Activated CD8-positive, alpha-beta memory T cell treated with anti-CD3 and anti-CD28 coated beads, Interleukin-2, amount 50 U/mL, for 24 hours (primary cell): Measurements from ENCODE around the gene SYK.
"Not testable (repeated sequence)": the region's sequence is repeated elsewhere in the genome, so short reads cannot be mapped to it uniquely, and the experiment has no call there.

Experiments used
- DNase-seq: peaks from one replicate; pipeline ENCODE4 v3.0.0-alpha.2; 2020; ENCODE audit errors: extremely low read depth

Gene SYK

GRCh38 chr9:90880066-90880465 lies 78.4 kb downstream of the SYK start:
- no peak for DNase-seq

- no peak for DNase-seq
These were observed 79.0 kb downstream of the SYK start for GRCh38 chr9:90880669-90881068.

GRCh38 chr9:90881648-90882047 lies 80.0 kb downstream of the SYK start:
- DNase-seq: no peak

DNA sequence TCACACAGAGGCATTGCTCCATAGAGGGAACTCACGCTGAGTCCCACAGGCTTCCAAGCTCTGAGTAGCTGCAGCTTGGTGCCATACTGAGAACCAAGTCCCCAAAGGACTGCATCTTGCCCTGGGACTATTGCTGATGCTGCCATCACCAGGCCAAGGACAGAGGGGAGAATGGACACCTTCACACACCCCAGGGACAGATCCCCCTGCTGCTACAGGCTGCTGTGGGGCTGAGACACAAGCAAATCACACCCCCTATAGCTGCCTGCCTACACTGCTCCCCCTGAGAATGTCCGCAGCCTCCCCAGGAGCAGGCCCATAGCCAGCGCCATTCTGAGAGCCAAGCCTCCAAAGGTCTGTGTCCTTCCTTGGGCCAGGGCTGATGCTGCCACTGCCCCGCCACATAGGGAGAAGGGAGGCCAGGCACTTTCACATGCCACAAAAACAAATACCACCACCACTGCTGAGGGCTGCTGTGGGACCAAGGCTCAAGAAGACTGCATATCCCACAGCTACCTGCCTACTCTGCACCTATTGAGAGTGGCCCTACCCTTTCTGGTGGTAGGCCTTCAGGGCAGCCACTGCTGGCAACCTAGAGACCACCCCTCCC lies 81.5 kb downstream of the SYK start:
- DNase-seq: no peak

DNA sequence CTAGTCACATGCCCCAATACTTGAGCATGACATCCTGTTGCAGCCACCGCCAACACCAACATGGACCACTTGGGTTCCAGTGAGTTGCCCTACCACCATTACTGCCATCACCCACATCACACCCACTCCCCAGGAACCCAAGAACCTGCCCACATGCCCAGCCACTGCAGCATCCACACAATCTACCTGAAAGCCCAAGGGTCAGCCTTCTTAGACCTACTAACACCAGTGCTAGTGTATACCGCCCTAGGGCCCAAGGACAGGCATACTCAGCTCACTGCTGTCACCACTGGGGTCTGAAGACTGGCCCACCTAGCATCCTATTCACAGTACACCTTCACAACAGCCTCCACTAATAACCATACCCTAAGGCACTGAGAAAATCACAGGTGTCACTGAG lies 82.0 kb downstream of the SYK start:
- no peak for DNase-seq

DNA sequence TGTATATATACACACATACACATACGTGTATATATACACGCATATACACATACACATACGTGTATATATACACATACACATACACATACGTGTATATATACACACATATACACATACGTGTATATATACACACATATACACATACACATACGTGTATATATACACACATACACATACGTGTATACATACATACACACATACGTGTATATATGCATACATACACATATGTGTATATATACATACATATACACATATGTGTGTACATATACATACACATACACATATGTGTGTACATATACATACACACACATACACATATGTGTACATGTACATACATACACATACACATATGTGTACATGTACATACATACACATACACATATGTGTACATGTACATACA lies 82.6 kb downstream of the SYK start:
- DNase-seq: no peak

GRCh38 chr9:90886868-90887267 lies 85.2 kb downstream of the SYK start:
- DNase-seq: not testable (repeated sequence)

- DNase-seq: no peak
These were observed 87.3 kb downstream of the SYK start for GRCh38 chr9:90888941-90889340.

GRCh38 chr9:90890146-90890810 lies 88.7 kb downstream of the SYK start:
- no peak for DNase-seq

- DNase-seq: no peak
These were observed 89.9 kb downstream of the SYK start for GRCh38 chr9:90891308-90892040.

- DNase-seq: no peak
These were observed 91.3 kb downstream of the SYK start for GRCh38 chr9:90892918-90893317.

DNA sequence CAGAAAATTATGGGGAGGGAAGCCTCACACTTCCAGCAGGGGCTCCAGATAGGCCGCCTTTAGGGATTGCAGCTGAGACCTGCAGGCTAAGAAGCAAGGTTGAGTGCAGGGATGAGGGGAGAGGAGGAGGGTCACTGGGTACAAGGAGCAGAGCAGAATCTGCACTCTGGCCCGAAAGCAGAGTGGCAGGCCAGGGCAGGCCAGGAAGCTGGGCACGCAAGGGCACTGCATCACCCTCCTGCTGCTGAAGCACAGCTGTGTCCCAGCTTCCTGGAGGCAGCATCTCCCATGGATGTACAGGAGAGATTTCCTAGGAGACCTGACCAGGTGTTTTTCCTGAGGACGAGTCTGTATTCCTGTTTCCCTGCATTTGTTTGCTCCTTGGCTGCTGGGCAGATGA lies 92.1 kb downstream of the SYK start:
- no peak for DNase-seq

- no peak for DNase-seq
These were observed 93.5 kb downstream of the SYK start for GRCh38 chr9:90894986-90895687.

GRCh38 chr9:90895786-90896185 lies 94.2 kb downstream of the SYK start:
- no peak for DNase-seq

- DNase-seq: no peak
These were observed 94.6 kb downstream of the SYK start for GRCh38 chr9:90896231-90896630.

DNA sequence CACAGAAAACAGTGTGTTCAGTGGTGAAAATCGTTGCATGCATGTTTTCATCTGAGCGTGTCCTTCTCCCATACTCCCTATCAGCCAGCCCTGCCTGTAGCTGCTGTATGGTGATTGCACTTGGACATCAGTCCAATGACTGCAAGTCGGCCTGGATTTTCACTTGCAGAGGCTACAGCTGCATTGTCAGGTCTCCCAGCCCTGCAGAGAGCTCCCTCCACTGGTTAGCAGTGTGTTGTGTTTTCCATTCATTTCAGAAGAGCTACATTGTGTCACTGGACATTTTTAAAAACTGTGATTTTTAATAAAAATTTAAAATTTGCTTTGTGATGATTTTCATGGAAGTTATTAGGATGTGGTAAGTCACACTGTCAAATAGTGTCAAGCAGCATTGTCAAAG lies 96.6 kb downstream of the SYK start:
- no peak for DNase-seq

- DNase-seq: no peak
These were observed 97.7 kb downstream of the SYK start for GRCh38 chr9:90899287-90899686.

GRCh38 chr9:90900130-90900529 lies 98.5 kb downstream of the SYK start:
- DNase-seq: no peak

DNA sequence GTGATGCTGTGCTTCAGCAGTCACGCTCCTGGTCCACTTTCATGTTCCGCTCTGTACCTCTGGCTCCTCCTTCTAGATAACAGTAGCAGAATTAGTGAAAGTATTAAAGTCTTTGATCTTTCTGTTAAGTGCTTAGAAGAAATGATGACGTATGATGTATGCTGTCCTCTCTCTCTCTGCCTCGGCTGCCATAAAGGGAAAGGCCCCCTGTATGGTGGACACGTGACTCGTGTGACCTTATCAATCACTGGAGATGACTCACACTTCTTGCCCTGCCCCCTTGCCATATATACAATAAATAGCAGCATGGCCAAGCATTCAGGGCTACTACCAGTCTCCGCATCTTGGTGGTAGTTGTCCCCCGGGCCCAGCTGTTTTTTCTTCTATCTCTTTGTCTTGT lies 100.3 kb downstream of the SYK start:
- DNase-seq: no peak

DNA sequence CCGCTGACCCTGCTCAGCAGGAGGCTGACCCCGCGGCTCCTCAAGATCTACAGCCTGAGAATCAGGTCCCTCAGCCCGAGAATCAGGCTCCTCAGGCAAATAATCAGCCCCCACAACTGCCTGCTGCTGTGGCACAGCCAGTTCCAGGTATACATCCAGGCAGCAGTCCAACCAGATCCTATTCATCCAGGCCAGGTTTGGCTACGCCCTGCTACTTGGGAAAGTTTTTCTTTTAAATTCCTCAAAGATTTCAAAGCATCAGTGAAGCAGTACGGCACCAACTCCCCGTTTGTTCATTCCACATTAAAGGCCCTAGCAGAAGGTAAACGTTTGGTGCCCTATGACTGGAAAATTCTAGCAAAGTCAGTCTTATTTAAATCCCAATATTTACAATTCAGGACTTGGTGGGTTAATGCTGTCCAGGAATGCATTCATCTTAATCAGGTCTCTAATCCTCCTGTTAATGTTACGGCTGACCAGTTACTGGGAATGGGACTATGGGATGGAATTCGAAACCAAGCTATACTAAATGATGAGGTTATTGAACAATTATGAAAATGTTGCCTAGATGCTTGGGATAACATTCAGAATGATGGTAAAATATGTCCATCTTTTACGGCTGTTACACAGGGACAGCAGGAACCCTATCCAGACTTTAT lies 102.3 kb downstream of the SYK start:
- no peak for DNase-seq

GRCh38 chr9:90904706-90905478 lies 103.3 kb downstream of the SYK start:
- no peak for DNase-seq
